Activated naive CD4-positive, alpha-beta T cell treated with anti-CD3 and anti-CD28 coated beads, Interleukin-2, amount 50 U/mL, for 24 hours (primary cell): ENCODE results near the gene AKR1C4.
"Not testable (repeated sequence)": the region's sequence is repeated elsewhere in the genome, so short reads cannot be mapped to it uniquely, and the experiment has no call there.

Source experiments
- H3K27ac Mint-ChIP-seq: one replicate; pipeline ENCODE4 v1.8.0; 2021; ENCODE audit warnings: mild to moderate bottlenecking, mixed read lengths
- H3K27me3 Mint-ChIP-seq: one replicate; pipeline ENCODE4 v1.8.0; 2021; ENCODE audit warnings: mixed read lengths
- H3K36me3 Mint-ChIP-seq: one replicate; pipeline ENCODE4 v1.8.0; 2021; ENCODE audit warnings: mixed read lengths
- H3K4me1 Mint-ChIP-seq: one replicate; pipeline ENCODE4 v1.8.0; 2021; ENCODE audit warnings: mixed read lengths
- H3K4me3 Mint-ChIP-seq: one replicate; pipeline ENCODE4 v1.8.0; 2021; ENCODE audit warnings: mild to moderate bottlenecking, mixed read lengths
- H3K9me3 Mint-ChIP-seq: one replicate; pipeline ENCODE4 v1.8.0; 2021; ENCODE audit warnings: mixed read lengths

AKR1C4 gene

DNA sequence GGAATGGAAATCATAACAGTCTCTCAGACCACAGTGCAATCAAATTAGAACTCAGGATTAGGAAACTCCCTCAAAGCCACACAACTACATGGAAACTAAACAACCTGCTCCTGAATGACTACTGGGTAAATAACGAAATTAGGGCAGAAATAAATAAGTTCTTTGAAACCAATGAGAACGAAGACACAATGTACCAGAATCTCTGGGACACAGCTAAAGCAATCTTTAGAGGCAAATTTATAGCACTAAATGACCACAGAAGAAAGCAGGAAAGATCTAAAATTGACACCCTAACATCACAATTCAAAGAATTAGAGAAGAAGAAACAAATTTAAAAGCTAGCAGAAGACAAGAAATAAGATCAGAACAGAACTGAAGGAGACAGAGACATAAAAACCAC, 40.9 kb downstream of the AKR1C4 start:
- Mint-ChIP-seq H3K9me3 (peaks cover 17% of the 10 kb centered on the region), H3K27me3 (peaks cover 15% of the 10 kb centered on the region)
- H3K4me1 Mint-ChIP-seq, H3K36me3 Mint-ChIP-seq, H3K27ac Mint-ChIP-seq, H3K4me3 Mint-ChIP-seq: not testable (repeated sequence)

DNA sequence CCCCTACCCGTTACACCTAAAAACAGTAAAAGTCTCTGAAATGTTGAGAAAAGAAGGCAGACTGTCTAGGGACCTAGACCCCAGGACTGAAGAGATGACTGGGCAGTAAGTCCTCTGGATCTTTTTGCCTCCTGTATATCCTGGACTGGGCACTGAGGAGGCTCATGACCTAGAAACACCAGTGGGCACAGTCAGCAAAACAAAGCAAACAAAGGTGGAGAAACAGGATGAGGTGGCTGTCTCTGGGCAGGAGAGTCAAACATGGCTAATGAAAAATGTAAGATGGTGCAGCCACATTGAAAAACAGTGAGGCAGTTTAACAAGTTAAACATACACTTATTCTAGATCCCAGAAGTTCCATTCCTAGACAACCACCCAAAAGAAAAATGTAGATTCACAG, 45.9 kb downstream of the AKR1C4 start:
- Mint-ChIP-seq H3K9me3 (peaks cover 6% of the 10 kb centered on the region), H3K27ac (no peak overlapping the region), H3K4me3 (no peak overlapping the region), H3K36me3 (no peaks in the 10 kb centered on the region), H3K27me3 (peaks cover 7% of the 10 kb centered on the region), H3K4me1 (no peaks in the 10 kb centered on the region)

GRCh38 chr10:5243521-5243987, 46.9 kb downstream of the AKR1C4 start:
- H3K4me1 Mint-ChIP-seq: no peaks in the 10 kb centered on the region
- H3K4me3 Mint-ChIP-seq: no peak overlapping the region
- H3K9me3 Mint-ChIP-seq: no peaks in the 10 kb centered on the region
- no peak overlapping the region for H3K27ac Mint-ChIP-seq
- peaks cover 4% of the 10 kb centered on the region for H3K27me3 Mint-ChIP-seq
- H3K36me3 Mint-ChIP-seq: no peaks in the 10 kb centered on the region

- Mint-ChIP-seq H3K27ac (no peak overlapping the region), H3K9me3 (no peaks in the 10 kb centered on the region), H3K36me3 (no peaks in the 10 kb centered on the region), H3K27me3 (peaks cover 11% of the 10 kb centered on the region), H3K4me1 (no peaks in the 10 kb centered on the region), H3K4me3 (no peak overlapping the region)
These were observed 55.8 kb downstream of the AKR1C4 start for GRCh38 chr10:5252177-5253037.

DNA sequence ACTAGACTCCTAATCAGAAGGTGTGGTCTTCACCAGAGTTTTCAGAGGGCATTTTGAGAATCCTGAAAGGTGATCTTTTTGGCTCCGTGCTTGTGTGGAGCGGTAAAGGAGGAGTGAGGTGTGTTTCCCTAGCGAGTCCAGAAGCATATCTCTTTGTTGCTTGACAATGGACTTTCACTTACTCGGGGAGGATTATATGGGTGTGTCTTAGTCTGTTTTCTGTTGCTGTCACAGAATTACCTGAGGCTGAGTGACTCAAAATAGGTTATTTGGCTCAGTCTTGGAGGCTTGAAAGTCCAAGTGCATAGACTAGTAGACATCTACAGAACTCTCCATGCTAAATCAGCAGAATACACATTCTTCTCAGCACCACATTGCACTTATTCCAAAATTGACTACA, 57.9 kb downstream of the AKR1C4 start:
- Mint-ChIP-seq H3K27ac (no peak overlapping the region), H3K27me3 (peaks cover 11% of the 10 kb centered on the region), H3K36me3 (no peaks in the 10 kb centered on the region), H3K9me3 (no peaks in the 10 kb centered on the region), H3K4me3 (no peak overlapping the region), H3K4me1 (no peaks in the 10 kb centered on the region)

- H3K36me3 Mint-ChIP-seq, H3K4me1 Mint-ChIP-seq, H3K9me3 Mint-ChIP-seq, H3K4me3 Mint-ChIP-seq, H3K27me3 Mint-ChIP-seq, H3K27ac Mint-ChIP-seq: not testable (repeated sequence)
These were observed 61.1 kb downstream of the AKR1C4 start for GRCh38 chr10:5257768-5258167.

DNA sequence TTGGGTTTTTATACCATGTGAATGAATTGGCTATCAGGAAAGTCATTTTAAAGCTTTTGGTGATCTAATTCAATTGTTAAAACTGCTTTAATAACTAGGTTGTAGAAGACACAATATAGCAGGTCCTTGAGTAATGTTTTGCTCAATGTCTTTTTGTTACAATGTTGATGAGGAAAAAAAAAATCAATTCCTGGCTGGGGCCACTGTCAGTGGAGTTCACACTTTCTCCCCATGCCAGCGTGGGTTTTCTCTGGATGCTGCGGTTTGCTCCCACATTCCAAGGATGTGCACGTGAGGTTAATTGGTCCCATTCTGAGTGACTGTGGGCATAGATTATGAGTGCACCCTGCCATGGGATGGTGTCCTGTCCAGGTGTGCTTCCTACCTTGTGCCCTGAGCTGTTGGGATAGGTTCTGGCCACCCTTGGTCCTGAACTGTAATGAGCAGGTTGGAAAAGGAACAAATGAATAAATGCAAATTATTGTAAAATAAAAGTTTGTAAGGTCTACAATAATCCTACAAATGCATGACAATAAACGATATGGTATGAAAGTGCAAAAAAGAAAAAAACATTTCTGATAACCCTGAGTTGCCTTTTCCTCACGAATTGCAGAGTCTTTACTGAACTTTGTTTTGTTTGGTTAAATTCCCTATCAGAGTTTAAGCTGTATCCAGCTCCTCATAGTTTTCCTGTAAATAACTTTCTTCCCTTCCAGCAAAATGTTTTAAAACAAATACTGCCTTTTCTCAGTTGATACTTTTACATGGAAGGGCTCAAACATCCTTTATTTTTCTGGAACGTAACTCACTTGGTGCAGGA, 62.7 kb downstream of the AKR1C4 start:
- Mint-ChIP-seq H3K4me3 (no peak overlapping the region), H3K4me1 (no peaks in the 10 kb centered on the region), H3K9me3 (no peaks in the 10 kb centered on the region), H3K27ac (no peak overlapping the region), H3K27me3 (peaks cover 3% of the 10 kb centered on the region), H3K36me3 (peaks cover 2% of the 10 kb centered on the region)

- Mint-ChIP-seq H3K36me3 (peaks cover 2% of the 10 kb centered on the region), H3K27me3 (peaks cover 3% of the 10 kb centered on the region), H3K27ac (no peak overlapping the region), H3K4me1 (no peaks in the 10 kb centered on the region), H3K9me3 (no peaks in the 10 kb centered on the region), H3K4me3 (no peak overlapping the region)
These were observed 63.4 kb downstream of the AKR1C4 start for GRCh38 chr10:5259952-5260578.

DNA sequence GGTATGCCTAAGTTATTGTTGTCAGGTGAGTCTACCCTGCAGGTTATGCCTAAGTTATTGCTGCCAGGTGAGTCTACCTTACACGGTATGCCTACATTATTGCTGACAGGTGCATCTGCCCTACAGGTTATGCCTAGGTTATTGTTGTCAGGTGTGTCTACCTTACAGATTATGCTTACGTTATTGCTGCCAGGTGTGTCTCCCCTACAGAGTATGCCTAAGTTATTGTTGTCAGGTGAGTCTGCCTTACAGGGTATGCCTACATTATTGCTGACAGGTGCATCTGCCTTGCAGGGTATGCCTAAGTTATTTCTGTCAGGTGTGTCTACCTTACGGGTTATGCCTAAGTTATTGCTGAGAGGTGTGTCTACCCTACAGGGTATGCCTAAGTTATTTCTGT, 64.2 kb downstream of the AKR1C4 start:
- Mint-ChIP-seq H3K27me3 (peaks cover 3% of the 10 kb centered on the region), H3K36me3 (peaks cover 2% of the 10 kb centered on the region), H3K4me3 (no peak overlapping the region), H3K4me1 (no peaks in the 10 kb centered on the region), H3K9me3 (no peaks in the 10 kb centered on the region), H3K27ac (no peak overlapping the region)

DNA sequence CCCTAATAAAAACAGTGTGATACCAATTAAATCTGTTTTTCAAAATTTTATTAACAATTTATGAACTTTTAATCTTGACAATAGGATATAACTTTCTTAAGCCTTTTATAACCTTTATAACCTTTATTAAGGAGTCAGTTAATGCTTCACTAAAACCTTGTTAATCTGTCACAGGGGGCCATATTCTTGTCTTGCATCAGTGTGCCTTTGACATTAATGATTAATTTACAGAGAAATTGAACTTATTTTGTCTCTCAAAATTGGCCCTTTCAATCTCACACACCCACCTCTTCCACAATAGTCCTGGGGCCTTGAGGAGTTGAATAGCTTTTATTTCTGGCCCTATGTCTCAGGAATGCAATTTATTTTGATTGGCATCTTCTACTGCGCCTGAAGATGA, 68.5 kb downstream of the AKR1C4 start:
- Mint-ChIP-seq H3K27ac (no peak overlapping the region), H3K9me3 (no peaks in the 10 kb centered on the region), H3K36me3 (peaks cover 2% of the 10 kb centered on the region), H3K4me3 (no peak overlapping the region), H3K4me1 (no peaks in the 10 kb centered on the region), H3K27me3 (peaks cover 3% of the 10 kb centered on the region)

GRCh38 chr10:5266351-5266750, 69.7 kb downstream of the AKR1C4 start:
- H3K4me1 Mint-ChIP-seq: no peaks in the 10 kb centered on the region
- peaks cover 2% of the 10 kb centered on the region for H3K36me3 Mint-ChIP-seq
- H3K4me3 Mint-ChIP-seq: no peak overlapping the region
- peaks cover 2% of the 10 kb centered on the region for H3K27me3 Mint-ChIP-seq
- H3K9me3 Mint-ChIP-seq: no peaks in the 10 kb centered on the region
- H3K27ac Mint-ChIP-seq: no peak overlapping the region

DNA sequence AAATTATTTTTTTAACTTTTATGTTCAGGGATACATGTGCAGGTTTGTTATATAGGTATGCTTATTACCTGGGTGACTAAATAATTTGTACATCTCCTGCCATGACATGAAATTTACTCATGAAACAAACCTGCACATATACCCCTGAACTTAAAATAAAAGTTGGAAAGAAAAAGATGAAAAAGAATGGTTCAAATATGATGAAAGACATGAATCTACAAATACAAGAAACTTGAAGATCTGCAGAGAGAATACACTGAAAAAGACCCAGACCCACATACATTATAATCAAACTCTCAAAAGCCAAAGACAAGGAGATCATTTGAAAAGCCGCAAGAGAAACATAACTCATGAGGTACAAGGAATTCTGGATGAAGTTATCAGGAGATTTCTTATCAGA, 70.2 kb downstream of the AKR1C4 start:
- H3K4me1 Mint-ChIP-seq: no peaks in the 10 kb centered on the region

GRCh38 chr10:5268234-5268633, 71.6 kb downstream of the AKR1C4 start:
- Mint-ChIP-seq H3K4me3 (no peak overlapping the region), H3K27me3 (peaks cover 4% of the 10 kb centered on the region), H3K36me3 (no peaks in the 10 kb centered on the region), H3K27ac (no peak overlapping the region), H3K4me1 (no peaks in the 10 kb centered on the region), H3K9me3 (no peaks in the 10 kb centered on the region)

More for the DNA sequence above, 70.2 kb downstream of the AKR1C4 start:
- Mint-ChIP-seq H3K4me3 (no peak overlapping the region), H3K27ac (no peak overlapping the region), H3K9me3 (no peaks in the 10 kb centered on the region), H3K36me3 (no peaks in the 10 kb centered on the region), H3K27me3 (peaks cover 2% of the 10 kb centered on the region)
